ENCODE data around the gene CMPK2.

- no peak for TF ChIP-seq CTCF (IDR thresholded peaks at IDR 0.05)
- no peak for TF ChIP-seq POLR2A (IDR thresholded peaks at IDR 0.05)
Measured at GRCh38 chr2:6846967-6847681, 18.6 kb downstream of the CMPK2 start.
